Body of pancreas (tissue), 4 donors: ENCODE data around the gene CPLX1. TPM values are rescaled to one million over a fixed set of nuclear protein-coding genes. Genes with fewer than 3 reads are reported as not detected.
"Not testable (repeated sequence)": the region's sequence is repeated elsewhere in the genome, so short reads cannot be mapped to it uniquely, and the experiment has no call there.

Experiments used
- ATAC-seq: fragments of 150-250 bp; one replicate; pipeline ENCODE4 v1.9.1; 2016
- DNase-seq, 4 donors: peaks; one replicate each; pipeline ENCODE4 v3.0.0-alpha.2; 2019
- H3K27ac ChIP-seq, 4 donors: fragments of 200-600 bp; sonication (generic); 1 replicate in 3 of 4; 2 replicates in 1 of 4; pipeline versions ENCODE4 v1.5.1 to v1.6.1; 2016 to 2019; ENCODE audit warnings: mild to moderate bottlenecking in 1 of 4, mixed read lengths in 1 of 4, moderate library complexity in 1 of 4
- H3K27me3 ChIP-seq, 2 donors: fragments of 200-600 bp; sonication (generic); one replicate each; pipeline ENCODE4 v1.6.0; 2016; ENCODE audit warnings: mild to moderate bottlenecking in 1 of 2
- H3K36me3 ChIP-seq, 2 donors: fragments of 200-600 bp; sonication (generic); replicated peaks in 1 of 2; 2 replicates each; pipeline ENCODE4 v1.5.1; 2016; ENCODE audit warnings: low read depth in 2 of 2; ENCODE audit not compliant: insufficient read depth in 1 of 2
- H3K4me1 ChIP-seq: fragments of 200-600 bp; sonication (generic); one replicate; pipeline ENCODE4 v1.6.0; 2016
- H3K4me3 ChIP-seq, 2 donors: fragments of 200-600 bp; sonication (generic); 1 replicate in 1 of 2; 2 replicates in 1 of 2; pipeline ENCODE4 v1.5.1; 2016 to 2019
- H3K9me3 ChIP-seq, 3 donors: fragments of 200-600 bp; sonication (generic); 1 replicate in 2 of 3; 2 replicates in 1 of 3; pipeline ENCODE4 v1.5.1; 2016
- POLR2A ChIP-seq, 3 donors: fragments of 450-650 bp; IDR thresholded peaks; one replicate each; pipeline ENCODE4 v1.6.1; 2016; ENCODE audit warnings: antibody characterized with exemption in 3 of 3, mild to moderate bottlenecking in 2 of 3
- WGBS, 2 donors: methylation state at CpG; one replicate each; pipeline ENCODE4 v1.1.5; 2017; 5-methylcytosine and 5-hydroxymethylcytosine counted together
- intact Hi-C: fragments of 100-400 bp; cut with DNase I; formaldehyde crosslinking; loops from one replicate; pipeline ENCODE4 v1.15.1; 2023
- total RNA-seq, 2 donors: library from RNA; depleted of rRNA; stranded (reverse); fragments of >200 nt; gene quantifications; one replicate each; pipeline ENCODE4 v1.1.0, GENCODE V29; 2016
- TF ChIP-seq, protein P1 (sequence below), 7 experiments: fragments of 450-650 bp in 4 of 7; fragments of 200-600 bp in 3 of 7; sonication (generic) in 3 of 7; IDR thresholded peaks; one replicate each; pipeline ENCODE4 v1.5.1; 2016 to 2019; ENCODE audit warnings: antibody characterized with exemption in 7 of 7

CPLX1 gene
- total RNA-seq, 2 donors from 2014 or later, result 0.52 to 2.0 TPM

DNA sequence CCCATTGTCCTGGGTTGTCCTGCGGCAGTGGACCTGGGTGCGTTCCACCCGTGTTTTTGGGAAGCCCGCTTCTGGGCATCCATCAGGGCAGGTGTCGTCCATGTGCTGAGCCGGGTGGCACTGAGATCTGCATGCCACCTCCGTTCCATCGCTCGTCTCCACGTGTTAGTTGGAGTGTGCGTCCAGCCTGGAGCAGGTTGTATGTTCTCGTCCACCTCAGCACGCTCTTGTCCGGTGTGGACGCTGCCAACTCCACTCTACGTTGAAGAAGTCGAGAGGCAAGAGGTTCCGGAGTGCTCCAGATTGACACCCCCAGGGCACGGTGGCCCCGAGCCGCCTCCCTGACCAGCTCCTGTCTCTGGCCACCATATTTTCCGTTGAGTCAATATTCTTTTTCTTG, 86.4 kb downstream of the CPLX1 start:
- peaks cover 0 to 4% (median 0%) of the 10 kb centered on the region in 3 donors for H3K9me3 ChIP-seq
- H3K4me1 ChIP-seq, result no peaks in the 10 kb centered on the region
- WGBS, 2 donors, result 96 to 98% methylated on average over 20 to 22 of the region's 22 CpGs
- H3K4me3 ChIP-seq, result no peak overlapping the region
- H3K36me3 ChIP-seq, result peaks cover 15 to 25% of the 10 kb centered on the region in 2 donors
- TF ChIP-seq, protein P1, sequence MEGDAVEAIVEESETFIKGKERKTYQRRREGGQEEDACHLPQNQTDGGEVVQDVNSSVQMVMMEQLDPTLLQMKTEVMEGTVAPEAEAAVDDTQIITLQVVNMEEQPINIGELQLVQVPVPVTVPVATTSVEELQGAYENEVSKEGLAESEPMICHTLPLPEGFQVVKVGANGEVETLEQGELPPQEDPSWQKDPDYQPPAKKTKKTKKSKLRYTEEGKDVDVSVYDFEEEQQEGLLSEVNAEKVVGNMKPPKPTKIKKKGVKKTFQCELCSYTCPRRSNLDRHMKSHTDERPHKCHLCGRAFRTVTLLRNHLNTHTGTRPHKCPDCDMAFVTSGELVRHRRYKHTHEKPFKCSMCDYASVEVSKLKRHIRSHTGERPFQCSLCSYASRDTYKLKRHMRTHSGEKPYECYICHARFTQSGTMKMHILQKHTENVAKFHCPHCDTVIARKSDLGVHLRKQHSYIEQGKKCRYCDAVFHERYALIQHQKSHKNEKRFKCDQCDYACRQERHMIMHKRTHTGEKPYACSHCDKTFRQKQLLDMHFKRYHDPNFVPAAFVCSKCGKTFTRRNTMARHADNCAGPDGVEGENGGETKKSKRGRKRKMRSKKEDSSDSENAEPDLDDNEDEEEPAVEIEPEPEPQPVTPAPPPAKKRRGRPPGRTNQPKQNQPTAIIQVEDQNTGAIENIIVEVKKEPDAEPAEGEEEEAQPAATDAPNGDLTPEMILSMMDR (IDR thresholded peaks at IDR 0.05), result no peak
- no peak for TF ChIP-seq POLR2A (IDR thresholded peaks at IDR 0.05)
- no peak for DNase-seq
- ATAC-seq, result no peak
- intact Hi-C loops, result no loop called here
- H3K27ac ChIP-seq, result no peak overlapping the region
- no peaks in the 10 kb centered on the region for H3K27me3 ChIP-seq

DNA sequence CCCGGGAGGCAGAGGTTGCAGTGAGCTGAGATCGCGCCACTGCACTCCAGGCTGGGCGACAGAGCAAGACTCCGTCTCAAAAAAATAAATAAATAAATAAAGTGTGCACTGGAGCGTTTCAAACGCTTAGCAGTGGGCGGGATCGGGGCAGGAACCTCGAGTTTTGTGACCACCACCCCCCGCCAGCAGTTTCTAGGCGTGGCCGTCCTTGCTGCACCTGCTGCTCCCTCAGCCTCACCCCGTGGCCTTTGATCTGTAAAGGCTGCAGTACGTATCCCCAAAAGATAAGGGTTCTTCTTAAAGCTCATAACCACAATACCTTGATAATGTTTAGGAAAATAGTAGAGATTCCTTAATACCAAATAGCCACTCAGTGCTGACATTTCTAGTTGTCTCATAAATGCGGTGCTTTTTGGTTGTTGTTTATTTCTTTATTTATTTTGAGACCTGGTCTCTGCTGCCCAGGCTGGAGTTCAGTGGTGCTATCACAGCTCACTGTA, 87.1 kb downstream of the CPLX1 start:
- intact Hi-C loops, result no loop called here
- no peak for ATAC-seq
- H3K36me3 ChIP-seq, result peaks cover 15 to 28% of the 10 kb centered on the region in 2 donors
- H3K27ac ChIP-seq, result no peak overlapping the region
- no peaks in the 10 kb centered on the region for H3K4me1 ChIP-seq
- no peaks in the 10 kb centered on the region for H3K27me3 ChIP-seq
- no peak for DNase-seq
- H3K9me3 ChIP-seq, result peaks cover 0 to 4% (median 0%) of the 10 kb centered on the region in 3 donors
- TF ChIP-seq POLR2A (IDR thresholded peaks at IDR 0.05), result no peak
- TF ChIP-seq, protein P1 (IDR thresholded peaks at IDR 0.05), result no peak
- WGBS, 2 donors, result 84 to 92% methylated on average over 15 to 16 of the region's 16 CpGs
- H3K4me3 ChIP-seq, result no peak overlapping the region

DNA sequence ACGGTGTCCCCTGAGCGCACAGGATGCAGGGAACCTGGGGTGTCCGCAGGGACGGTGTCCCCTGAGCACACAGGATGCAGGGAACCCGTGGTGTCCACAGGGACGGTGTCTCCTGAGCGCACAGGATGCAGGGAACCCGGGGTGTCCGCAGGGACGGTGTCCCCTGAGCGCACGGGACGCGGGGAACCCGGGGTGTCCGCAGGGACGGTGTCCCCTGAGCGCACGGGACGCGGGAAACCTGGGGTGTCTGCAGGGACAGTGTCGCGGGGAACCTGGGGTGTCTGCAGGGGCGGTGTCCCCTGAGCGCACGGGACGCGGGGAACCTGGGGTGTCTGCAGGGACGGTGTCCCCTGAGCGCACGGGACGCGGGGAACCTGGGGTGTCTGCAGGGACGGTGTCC, 89.4 kb downstream of the CPLX1 start:
- H3K4me1 ChIP-seq, H3K9me3 ChIP-seq, H3K27me3 ChIP-seq, ATAC-seq, intact Hi-C loops, DNase-seq, H3K4me3 ChIP-seq, H3K27ac ChIP-seq: not testable (repeated sequence)
- peaks cover 15 to 36% of the 10 kb centered on the region in 2 donors for H3K36me3 ChIP-seq
- WGBS, 2 donors, result 85 to 97% methylated on average over 24 to 31 of the region's 34 CpGs

DNA sequence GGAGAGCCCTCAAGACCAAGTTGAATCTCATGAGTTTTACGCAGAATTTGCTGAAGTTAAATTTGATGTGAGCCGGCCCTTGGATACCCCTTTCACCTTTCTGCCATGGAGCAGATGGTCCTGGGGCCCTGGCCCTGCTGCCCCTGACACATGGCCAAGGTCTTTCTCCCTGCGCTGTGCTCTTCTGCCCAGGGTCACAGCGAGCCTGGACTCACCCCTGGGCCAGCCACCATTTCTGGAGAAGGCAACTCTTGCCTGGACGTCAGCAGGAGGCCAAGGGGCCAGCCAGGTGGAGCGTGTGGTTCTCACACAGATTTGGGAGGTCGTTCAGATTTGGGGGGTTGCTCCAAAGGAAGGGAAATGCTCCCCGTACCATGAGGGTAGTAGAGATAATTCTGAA, 90.3 kb downstream of the CPLX1 start:
- Histone ChIP-seq H3K4me3 (no peak overlapping the region), H3K9me3 (no peaks in the 10 kb centered on the region), H3K36me3 (peaks cover 10 to 32% of the 10 kb centered on the region in 2 donors), H3K27ac (no peak overlapping the region), H3K27me3 (no peaks in the 10 kb centered on the region), H3K4me1 (no peaks in the 10 kb centered on the region)
- no peak for TF ChIP-seq POLR2A (IDR thresholded peaks at IDR 0.05)
- TF ChIP-seq, protein P1 (IDR thresholded peaks at IDR 0.05), result no peak
- 95 to 97% methylated on average over 8 of the region's 8 CpGs for WGBS, 2 donors
- intact Hi-C loops, result no loop called here
- ATAC-seq (no peak), DNase-seq (no peak)

Other genes starting within 250 kb of the CPLX1 start
- not detected for gene TMEM271, start 249.8 kb downstream of the CPLX1 start, total RNA-seq
- gene PDE6B, start 200.6 kb downstream of the CPLX1 start, total RNA-seq, result under 1 TPM in 1 of 2 donors, not detected in 1; 0.26 TPM
- 10 to 100 TPM; 20.2 to 37.9 TPM for gene ATP5ME, start 151.9 kb downstream of the CPLX1 start, total RNA-seq
- 1 to 10 TPM; 3.0 to 6.0 TPM for gene MYL5, start 151.6 kb downstream of the CPLX1 start, total RNA-seq
- gene SLC49A3, start 137.0 kb downstream of the CPLX1 start, total RNA-seq, result 1 to 10 TPM; 8.0 to 8.2 TPM
- 10 to 100 TPM; 16.8 to 31.1 TPM for gene PCGF3, start 120.3 kb downstream of the CPLX1 start, total RNA-seq
- 100 to 1,000 TPM; 126 to 127 TPM for gene GAK, start 106.2 kb upstream of the CPLX1 start, total RNA-seq
- 10 to 100 TPM; 40.2 to 65.3 TPM for gene TMEM175, start 106.3 kb upstream of the CPLX1 start, total RNA-seq
- gene DGKQ, start 147.4 kb upstream of the CPLX1 start, total RNA-seq, result 10 to 100 TPM; 13.2 to 17.5 TPM
- gene IDUA, start 160.9 kb upstream of the CPLX1 start, total RNA-seq, result 10 to 100 TPM; 30.0 to 37.6 TPM
- gene SLC26A1, start 167.3 kb upstream of the CPLX1 start, total RNA-seq, result 1 to 10 TPM; 1.6 TPM
- gene FGFRL1, start 185.5 kb upstream of the CPLX1 start, total RNA-seq, result 10 to 100 TPM; 38.7 to 50.4 TPM